NCI-H345 treated with DMSO at 0.1 percent for 48 hours (cell line): ENCODE measurements around the gene SLC16A9.
"Not testable (repeated sequence)": the region's sequence is repeated elsewhere in the genome, so short reads cannot be mapped to it uniquely, and the experiment has no call there.

Experiments
- DNase-seq: peaks from one replicate; lab custom pipeline; 2025; ENCODE audit not compliant: unreplicated experiment; lab: John Stamatoyannopoulos, UW

The SLC16A9 gene

GRCh38 chr10:59709395-59710125 is at the start of gene SLC16A9:
Gene SLC16A9 (minus strand): TSS chr10:59709850. CDS start chr10:59684291, 25,559 bp downstream.
- peak; percentile 7 for DNase-seq

GRCh38 chr10:59757966-59758365 is 48.3 kb upstream of the SLC16A9 start:
- DNase-seq, result no peak

GRCh38 chr10:59754951-59755350 is 45.3 kb upstream of the SLC16A9 start:
- DNase-seq, result no peak

GRCh38 chr10:59753267-59753666 is 43.6 kb upstream of the SLC16A9 start, which contains the start of gene MRLN:
Gene MRLN (minus strand): TSS chr10:59753455.
- DNase-seq, result no peak

GRCh38 chr10:59752278-59752940 is 42.8 kb upstream of the SLC16A9 start:
- no peak for DNase-seq

- no peak for DNase-seq
Measured at GRCh38 chr10:59750155-59750945, 40.7 kb upstream of the SLC16A9 start.

GRCh38 chr10:59748834-59749233 is 39.2 kb upstream of the SLC16A9 start:
- DNase-seq, result no peak

GRCh38 chr10:59745163-59745650 is 35.6 kb upstream of the SLC16A9 start:
- no peak for DNase-seq

- not testable (repeated sequence) for DNase-seq
Measured at GRCh38 chr10:59744762-59745161, 35.1 kb upstream of the SLC16A9 start.

GRCh38 chr10:59744156-59744555 is 34.5 kb upstream of the SLC16A9 start:
- DNase-seq, result not testable (repeated sequence)

- no peak for DNase-seq
Measured at GRCh38 chr10:59741583-59741982, 31.9 kb upstream of the SLC16A9 start.

- no peak for DNase-seq
Measured at GRCh38 chr10:59741048-59741447, 31.4 kb upstream of the SLC16A9 start.

GRCh38 chr10:59736749-59737148 is 27.1 kb upstream of the SLC16A9 start:
- DNase-seq, result no peak

- no peak for DNase-seq
Measured at GRCh38 chr10:59735296-59735695, 25.6 kb upstream of the SLC16A9 start.

- DNase-seq, result no peak
Measured at GRCh38 chr10:59734014-59734462, 24.4 kb upstream of the SLC16A9 start.

- DNase-seq, result not testable (repeated sequence)
Measured at GRCh38 chr10:59733321-59734013, 23.8 kb upstream of the SLC16A9 start.

GRCh38 chr10:59732849-59733248 is 23.2 kb upstream of the SLC16A9 start:
- not testable (repeated sequence) for DNase-seq

- not testable (repeated sequence) for DNase-seq
Measured at GRCh38 chr10:59729167-59729566, 19.5 kb upstream of the SLC16A9 start.

GRCh38 chr10:59724098-59724938 is 14.7 kb upstream of the SLC16A9 start:
- no peak for DNase-seq

- DNase-seq, result no peak
Measured at GRCh38 chr10:59720377-59720776, 10.7 kb upstream of the SLC16A9 start.
